HEK293 (cell line): ENCODE measurements around the gene RING1.

Experiments used
- GLIS2 ChIP-seq: fragments of 450-650 bp; formaldehyde crosslinking; IDR thresholded peaks from 2 replicates; pipeline ENCODE4 v1.5.1; 2016; ENCODE audit warnings: missing biosample characterization, missing genetic modification characterization
- HOXA7 ChIP-seq: sonication (generic); formaldehyde crosslinking; IDR thresholded peaks from 2 replicates; pipeline ENCODE4 v1.8.1; 2022; ENCODE audit warnings: missing genetic modification reagents, borderline replicate concordance
- OVOL3 ChIP-seq: fragments of 450-650 bp; formaldehyde crosslinking; IDR thresholded peaks from 2 replicates; pipeline ENCODE4 v1.5.1; 2016; ENCODE audit warnings: missing biosample characterization, missing genetic modification characterization
- RBAK ChIP-seq: fragments of 450-650 bp; formaldehyde crosslinking; IDR thresholded peaks from 2 replicates; pipeline ENCODE4 v1.5.1; 2016; ENCODE audit warnings: missing biosample characterization, missing genetic modification characterization
- WT1 ChIP-seq: fragments of 450-650 bp; formaldehyde crosslinking; IDR thresholded peaks from 2 replicates; pipeline ENCODE4 v1.5.1; 2016; ENCODE audit warnings: missing biosample characterization, missing genetic modification characterization
- ZBTB17 ChIP-seq: fragments of 450-650 bp; formaldehyde crosslinking; IDR thresholded peaks from 2 replicates; pipeline ENCODE4 v1.5.1; 2016; ENCODE audit warnings: missing biosample characterization, missing genetic modification characterization
- ZBTB20 ChIP-seq: fragments of 450-650 bp; formaldehyde crosslinking; IDR thresholded peaks from 2 replicates; pipeline ENCODE4 v1.5.1; 2016; ENCODE audit warnings: missing biosample characterization, missing genetic modification characterization
- ZBTB48 ChIP-seq: fragments of 450-650 bp; formaldehyde crosslinking; IDR thresholded peaks from 2 replicates; pipeline ENCODE4 v1.5.1; 2016; ENCODE audit warnings: missing biosample characterization, missing genetic modification characterization
- ZNF10 ChIP-seq: fragments of 450-650 bp; formaldehyde crosslinking; IDR thresholded peaks from 2 replicates; pipeline ENCODE4 v1.5.1; 2017; ENCODE audit warnings: missing biosample characterization, missing genetic modification characterization
- ZNF114 ChIP-seq: fragments of 450-650 bp; formaldehyde crosslinking; IDR thresholded peaks from 2 replicates; pipeline ENCODE4 v1.5.0; 2017; ENCODE audit warnings: missing biosample characterization, missing genetic modification characterization
- ZNF24 ChIP-seq: fragments of 450-650 bp; formaldehyde crosslinking; IDR thresholded peaks from 2 replicates; pipeline ENCODE4 v1.5.1; 2016; ENCODE audit warnings: missing biosample characterization, missing genetic modification characterization
- ZNF292 ChIP-seq: fragments of 450-650 bp; formaldehyde crosslinking; IDR thresholded peaks from 2 replicates; pipeline ENCODE4 v1.5.1; 2016; ENCODE audit warnings: low read depth, missing biosample characterization, missing genetic modification characterization, borderline replicate concordance
- ZNF335 ChIP-seq: fragments of 450-650 bp; formaldehyde crosslinking; conservative IDR thresholded peaks from 2 replicates; pipeline ENCODE4 v1.5.1; 2016; ENCODE audit warnings: missing biosample characterization, missing genetic modification characterization
- ZNF341 ChIP-seq: fragments of 450-650 bp; formaldehyde crosslinking; IDR thresholded peaks from 2 replicates; pipeline ENCODE4; 2016; ENCODE audit warnings: low read depth, missing biosample characterization, missing genetic modification characterization
- ZNF394 ChIP-seq: fragments of 450-650 bp; formaldehyde crosslinking; IDR thresholded peaks from 2 replicates; pipeline ENCODE4 v1.5.1; 2016; ENCODE audit warnings: missing biosample characterization, missing genetic modification characterization, mild to moderate bottlenecking, moderate library complexity, borderline replicate concordance
- ZNF404 ChIP-seq: fragments of 450-650 bp; formaldehyde crosslinking; IDR thresholded peaks from 2 replicates; pipeline ENCODE4 v1.5.1; 2017; ENCODE audit warnings: missing biosample characterization, missing genetic modification characterization
- ZNF48 ChIP-seq: fragments of 450-650 bp; formaldehyde crosslinking; IDR thresholded peaks from 2 replicates; pipeline ENCODE4 v1.5.1; 2016; ENCODE audit warnings: missing biosample characterization, missing genetic modification characterization
- ZNF549 ChIP-seq: fragments of 450-650 bp; IDR thresholded peaks from 2 replicates; pipeline ENCODE4 v1.5.1; 2018; ENCODE audit warnings: missing biosample characterization, missing genetic modification characterization, mild to moderate bottlenecking, inconsistent platforms, moderate library complexity
- ZNF560 ChIP-seq: fragments of 450-650 bp; formaldehyde crosslinking; IDR thresholded peaks from 2 replicates; pipeline ENCODE4 v1.5.1; 2017; ENCODE audit warnings: missing biosample characterization, missing genetic modification characterization, borderline replicate concordance
- ZNF585B ChIP-seq: fragments of 450-650 bp; formaldehyde crosslinking; IDR thresholded peaks from 2 replicates; pipeline ENCODE4 v1.5.1; 2016; ENCODE audit warnings: missing biosample characterization, missing genetic modification characterization
- ZNF596 ChIP-seq: fragments of 450-650 bp; IDR thresholded peaks from 2 replicates; pipeline ENCODE4 v1.5.0; 2018; ENCODE audit warnings: missing biosample characterization, mild to moderate bottlenecking, missing genetic modification characterization, moderate library complexity
- ZNF600 ChIP-seq: fragments of 450-650 bp; formaldehyde crosslinking; IDR thresholded peaks from 2 replicates; pipeline ENCODE4 v1.5.1; 2016; ENCODE audit warnings: missing biosample characterization, missing genetic modification characterization
- ZNF610 ChIP-seq: fragments of 450-650 bp; formaldehyde crosslinking; IDR thresholded peaks from 2 replicates; pipeline ENCODE4 v1.5.1; 2016; ENCODE audit warnings: missing biosample characterization, missing genetic modification characterization, borderline replicate concordance
- ZNF621 ChIP-seq: fragments of 450-650 bp; formaldehyde crosslinking; IDR thresholded peaks from 2 replicates; pipeline ENCODE4 v1.5.1; 2017; ENCODE audit warnings: missing biosample characterization, missing genetic modification characterization
- ZNF664 ChIP-seq: fragments of 450-650 bp; formaldehyde crosslinking; IDR thresholded peaks from 2 replicates; pipeline ENCODE4 v1.5.1; 2016; ENCODE audit warnings: missing biosample characterization, missing genetic modification characterization
- ZNF76 ChIP-seq: fragments of 450-650 bp; formaldehyde crosslinking; IDR thresholded peaks from 2 replicates; pipeline ENCODE4; 2016; ENCODE audit warnings: low read depth, missing biosample characterization, missing genetic modification characterization, borderline replicate concordance
- ZNF785 ChIP-seq: fragments of 450-650 bp; formaldehyde crosslinking; IDR thresholded peaks from 2 replicates; pipeline ENCODE4 v1.5.1; 2016; ENCODE audit warnings: missing biosample characterization, missing genetic modification characterization
- ZSCAN30 ChIP-seq: fragments of 450-650 bp; IDR thresholded peaks from 2 replicates; pipeline ENCODE4 v1.5.1; 2018; ENCODE audit warnings: missing biosample characterization, mild to moderate bottlenecking, missing genetic modification characterization, moderate library complexity
- ZXDB ChIP-seq: fragments of 450-650 bp; formaldehyde crosslinking; IDR thresholded peaks from 2 replicates; pipeline ENCODE4 v1.5.1; 2016; ENCODE audit warnings: missing biosample characterization, missing genetic modification characterization
- TF ChIP-seq, protein P1 (sequence below): fragments of 450-650 bp; formaldehyde crosslinking; IDR thresholded peaks from 2 replicates; pipeline ENCODE4 v1.5.1; 2017; ENCODE audit warnings: missing biosample characterization, missing genetic modification characterization
- TF ChIP-seq, protein P2 (sequence below): fragments of 450-650 bp; formaldehyde crosslinking; IDR thresholded peaks from 2 replicates; pipeline ENCODE4 v1.5.1; 2016; ENCODE audit warnings: missing biosample characterization, missing genetic modification characterization
- TF ChIP-seq, protein P3 (sequence below): fragments of 450-650 bp; formaldehyde crosslinking; IDR thresholded peaks from 2 replicates; pipeline ENCODE4 v1.5.1; 2016; ENCODE audit warnings: missing biosample characterization, missing genetic modification characterization
- TF ChIP-seq, protein P4 (sequence below): fragments of 450-650 bp; formaldehyde crosslinking; IDR thresholded peaks from 2 replicates; pipeline ENCODE4 v1.5.1; 2017; ENCODE audit warnings: missing biosample characterization, missing genetic modification characterization
- TF ChIP-seq, protein P5 (sequence below): fragments of 450-650 bp; formaldehyde crosslinking; IDR thresholded peaks from 2 replicates; pipeline ENCODE4 v1.5.1; 2016; ENCODE audit warnings: missing biosample characterization, missing genetic modification characterization, low read depth

RING1 gene

DNA sequence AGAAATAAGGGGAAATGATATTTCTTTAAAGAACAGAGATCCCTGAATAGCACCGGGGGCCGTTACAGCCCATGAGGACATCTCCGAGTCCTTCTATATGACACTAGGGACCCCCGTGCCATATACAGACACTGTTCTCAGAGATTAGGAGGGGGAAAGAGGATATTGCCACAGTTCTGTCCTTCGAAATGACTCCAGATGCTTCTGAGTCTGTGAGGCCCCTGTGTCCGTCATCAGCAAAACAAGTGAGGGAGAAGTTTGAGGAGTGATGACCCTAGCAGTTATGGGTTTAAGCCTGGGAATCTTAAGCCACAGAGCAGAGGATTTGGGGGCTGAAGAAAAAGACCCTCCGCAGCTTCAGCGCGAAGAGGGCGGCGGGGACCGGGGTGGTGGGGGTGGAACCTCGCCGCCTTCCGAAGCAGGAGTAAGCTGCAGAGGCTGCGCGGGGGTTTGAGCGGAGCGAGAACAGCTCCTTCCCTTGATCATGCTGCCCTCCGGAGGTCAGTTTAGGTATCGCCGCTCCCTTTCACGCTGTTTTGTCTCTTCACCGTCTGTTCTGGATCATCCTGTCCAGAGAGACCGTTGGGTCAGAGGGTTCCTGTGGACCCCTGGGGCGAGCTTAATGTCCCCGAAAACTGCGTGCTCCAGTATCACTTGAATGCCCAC lies 39.8 kb downstream of the RING1 start (continued):
- TF ChIP-seq, protein P1, sequence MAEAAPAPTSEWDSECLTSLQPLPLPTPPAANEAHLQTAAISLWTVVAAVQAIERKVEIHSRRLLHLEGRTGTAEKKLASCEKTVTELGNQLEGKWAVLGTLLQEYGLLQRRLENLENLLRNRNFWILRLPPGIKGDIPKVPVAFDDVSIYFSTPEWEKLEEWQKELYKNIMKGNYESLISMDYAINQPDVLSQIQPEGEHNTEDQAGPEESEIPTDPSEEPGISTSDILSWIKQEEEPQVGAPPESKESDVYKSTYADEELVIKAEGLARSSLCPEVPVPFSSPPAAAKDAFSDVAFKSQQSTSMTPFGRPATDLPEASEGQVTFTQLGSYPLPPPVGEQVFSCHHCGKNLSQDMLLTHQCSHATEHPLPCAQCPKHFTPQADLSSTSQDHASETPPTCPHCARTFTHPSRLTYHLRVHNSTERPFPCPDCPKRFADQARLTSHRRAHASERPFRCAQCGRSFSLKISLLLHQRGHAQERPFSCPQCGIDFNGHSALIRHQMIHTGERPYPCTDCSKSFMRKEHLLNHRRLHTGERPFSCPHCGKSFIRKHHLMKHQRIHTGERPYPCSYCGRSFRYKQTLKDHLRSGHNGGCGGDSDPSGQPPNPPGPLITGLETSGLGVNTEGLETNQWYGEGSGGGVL (tag by site-specific recombination), result no peak; the same call in 1 of the 2 replicates
- TF ChIP-seq ZNF394 (tag by site-specific recombination) (no peak; the same call in 1 of the 2 replicates), ZNF610 (tag by site-specific recombination) (no peak), ZXDB (tag by site-specific recombination) (no peak), ZNF560 (tag by site-specific recombination) (no peak), ZNF48 (tag by site-specific recombination) (no peak), ZNF621 (tag by site-specific recombination) (no peak), ZNF335 (tag by site-specific recombination) (no peak), ZBTB17 (tag by site-specific recombination) (peak; percentile 83), ZNF404 (tag by site-specific recombination) (no peak), ZNF549 (tag by site-specific recombination) (no peak), HOXA7 (CRISPR knock-in tag) (no peak), ZNF10 (tag by site-specific recombination) (no peak), ZNF596 (tag by site-specific recombination) (no peak), ZBTB48 (tag by site-specific recombination) (no peak), ZNF114 (tag by site-specific recombination) (no peak), ZNF24 (tag by site-specific recombination) (peak; percentile 70), ZBTB20 (tag by site-specific recombination) (no peak), RBAK (no peak), ZNF585B (no peak), ZNF600 (tag by site-specific recombination) (peak; percentile 100), ZNF341 (peak; percentile 76), ZNF76 (tag by site-specific recombination) (no peak; the same call in 1 of the 2 replicates), ZNF292 (no peak), GLIS2 (tag by site-specific recombination) (0 out of 2 replicates have a peak, but pooled peaks have one; percentile 22), ZNF785 (tag by site-specific recombination) (no peak), ZNF664 (tag by site-specific recombination) (no peak), ZSCAN30 (tag by site-specific recombination) (peak; percentile 34; the same call in 1 of the 2 replicates), OVOL3 (no peak), WT1 (no peak)
- TF ChIP-seq, protein P2, sequence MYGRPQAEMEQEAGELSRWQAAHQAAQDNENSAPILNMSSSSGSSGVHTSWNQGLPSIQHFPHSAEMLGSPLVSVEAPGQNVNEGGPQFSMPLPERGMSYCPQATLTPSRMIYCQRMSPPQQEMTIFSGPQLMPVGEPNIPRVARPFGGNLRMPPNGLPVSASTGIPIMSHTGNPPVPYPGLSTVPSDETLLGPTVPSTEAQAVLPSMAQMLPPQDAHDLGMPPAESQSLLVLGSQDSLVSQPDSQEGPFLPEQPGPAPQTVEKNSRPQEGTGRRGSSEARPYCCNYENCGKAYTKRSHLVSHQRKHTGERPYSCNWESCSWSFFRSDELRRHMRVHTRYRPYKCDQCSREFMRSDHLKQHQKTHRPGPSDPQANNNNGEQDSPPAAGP, result peak; percentile 77
- TF ChIP-seq, protein P3, sequence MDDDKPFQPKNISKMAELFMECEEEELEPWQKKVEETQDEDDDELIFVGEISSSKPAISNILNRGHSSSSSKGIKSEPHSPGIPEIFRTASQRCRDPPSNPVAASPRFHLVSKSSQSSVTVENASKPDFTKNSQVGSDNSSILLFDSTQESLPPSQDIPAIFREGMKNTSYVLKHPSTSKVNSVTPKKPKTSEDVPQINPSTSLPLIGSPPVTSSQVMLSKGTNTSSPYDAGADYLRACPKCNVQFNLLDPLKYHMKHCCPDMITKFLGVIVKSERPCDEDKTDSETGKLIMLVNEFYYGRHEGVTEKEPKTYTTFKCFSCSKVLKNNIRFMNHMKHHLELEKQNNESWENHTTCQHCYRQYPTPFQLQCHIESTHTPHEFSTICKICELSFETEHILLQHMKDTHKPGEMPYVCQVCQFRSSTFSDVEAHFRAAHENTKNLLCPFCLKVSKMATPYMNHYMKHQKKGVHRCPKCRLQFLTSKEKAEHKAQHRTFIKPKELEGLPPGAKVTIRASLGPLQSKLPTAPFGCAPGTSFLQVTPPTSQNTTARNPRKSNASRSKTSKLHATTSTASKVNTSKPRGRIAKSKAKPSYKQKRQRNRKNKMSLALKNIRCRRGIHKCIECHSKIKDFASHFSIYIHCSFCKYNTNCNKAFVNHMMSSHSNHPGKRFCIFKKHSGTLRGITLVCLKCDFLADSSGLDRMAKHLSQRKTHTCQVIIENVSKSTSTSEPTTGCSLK (tag by site-specific recombination), result no peak
- TF ChIP-seq, protein P4, sequence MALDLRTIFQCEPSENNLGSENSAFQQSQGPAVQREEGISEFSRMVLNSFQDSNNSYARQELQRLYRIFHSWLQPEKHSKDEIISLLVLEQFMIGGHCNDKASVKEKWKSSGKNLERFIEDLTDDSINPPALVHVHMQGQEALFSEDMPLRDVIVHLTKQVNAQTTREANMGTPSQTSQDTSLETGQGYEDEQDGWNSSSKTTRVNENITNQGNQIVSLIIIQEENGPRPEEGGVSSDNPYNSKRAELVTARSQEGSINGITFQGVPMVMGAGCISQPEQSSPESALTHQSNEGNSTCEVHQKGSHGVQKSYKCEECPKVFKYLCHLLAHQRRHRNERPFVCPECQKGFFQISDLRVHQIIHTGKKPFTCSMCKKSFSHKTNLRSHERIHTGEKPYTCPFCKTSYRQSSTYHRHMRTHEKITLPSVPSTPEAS (tag by site-specific recombination), result no peak
- TF ChIP-seq, protein P5, sequence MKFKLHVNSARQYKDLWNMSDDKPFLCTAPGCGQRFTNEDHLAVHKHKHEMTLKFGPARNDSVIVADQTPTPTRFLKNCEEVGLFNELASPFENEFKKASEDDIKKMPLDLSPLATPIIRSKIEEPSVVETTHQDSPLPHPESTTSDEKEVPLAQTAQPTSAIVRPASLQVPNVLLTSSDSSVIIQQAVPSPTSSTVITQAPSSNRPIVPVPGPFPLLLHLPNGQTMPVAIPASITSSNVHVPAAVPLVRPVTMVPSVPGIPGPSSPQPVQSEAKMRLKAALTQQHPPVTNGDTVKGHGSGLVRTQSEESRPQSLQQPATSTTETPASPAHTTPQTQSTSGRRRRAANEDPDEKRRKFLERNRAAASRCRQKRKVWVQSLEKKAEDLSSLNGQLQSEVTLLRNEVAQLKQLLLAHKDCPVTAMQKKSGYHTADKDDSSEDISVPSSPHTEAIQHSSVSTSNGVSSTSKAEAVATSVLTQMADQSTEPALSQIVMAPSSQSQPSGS, result no peak
